GM23338 (cell line): ENCODE results near the gene RARG. TPM values are rescaled to one million over a fixed set of nuclear protein-coding genes. Genes with fewer than 3 reads are reported as not detected.

Source experiments
- ATAC-seq: fragments of 200-7000 bp; cut with Tn5 transposase; 3 replicates; pipeline ENCODE4 v1.9.1; 2020
- DNase-seq: peaks from one replicate; pipeline ENCODE4 v3.0.0-alpha.2; 2015; ENCODE audit warnings: low spot score
- H2AFZ ChIP-seq: fragments of 200-600 bp; sonication (generic); 2 replicates; pipeline ENCODE4 v1.8.0; 2016; ENCODE audit warnings: antibody characterized with exemption, mild to moderate bottlenecking, moderate library complexity
- H3F3A ChIP-seq: fragments of 200-600 bp; sonication (generic); replicated peaks from 2 replicates; pipeline ENCODE4 v1.8.0; 2017; ENCODE audit warnings: antibody characterized with exemption, mixed run types, low read depth
- H3K27ac ChIP-seq: fragments of 200-600 bp; sonication (generic); 2 replicates; pipeline ENCODE4 v1.6.1; 2016; ENCODE audit warnings: low read depth
- H3K27me3 ChIP-seq: fragments of 200-600 bp; sonication (generic); 2 replicates; pipeline ENCODE4 v1.8.0; 2016; ENCODE audit warnings: mild to moderate bottlenecking, mixed run types, moderate library complexity; ENCODE audit not compliant: insufficient read depth
- H3K36me3 ChIP-seq: fragments of 200-600 bp; sonication (generic); 2 replicates; pipeline ENCODE4 v1.8.0; 2016; ENCODE audit warnings: mild to moderate bottlenecking; ENCODE audit not compliant: insufficient read depth
- H3K4me1 ChIP-seq: fragments of 200-600 bp; sonication (generic); 2 replicates; pipeline ENCODE4 v1.8.0; 2016; ENCODE audit warnings: mild to moderate bottlenecking, moderate library complexity; ENCODE audit not compliant: insufficient read depth
- H3K4me2 ChIP-seq: fragments of 200-600 bp; sonication (generic); 2 replicates; pipeline ENCODE4 v1.7.1; 2017; ENCODE audit warnings: mixed run types
- H3K4me3 ChIP-seq: fragments of 200-600 bp; sonication (generic); 2 replicates; pipeline ENCODE4 v1.6.1; 2016; ENCODE audit warnings: mixed run types
- H3K79me2 ChIP-seq: fragments of 200-600 bp; sonication (generic); replicated peaks from 2 replicates; pipeline ENCODE4 v1.8.0; 2017; ENCODE audit warnings: mild to moderate bottlenecking; ENCODE audit not compliant: insufficient read depth
- H3K9me2 ChIP-seq: fragments of 200-600 bp; sonication (generic); 2 replicates; pipeline ENCODE4 v1.8.0; 2017; ENCODE audit not compliant: insufficient read depth
- H4K20me1 ChIP-seq: fragments of 200-600 bp; sonication (generic); replicated peaks from 2 replicates; pipeline ENCODE4 v1.8.0; 2017; ENCODE audit warnings: mild to moderate bottlenecking; ENCODE audit not compliant: insufficient read depth
- H3K27ac Mint-ChIP-seq: 2 replicates; pipeline ENCODE4 v1.8.0; 2020; ENCODE audit warnings: inconsistent platforms, mild to moderate bottlenecking, moderate library complexity, mixed read lengths
- H3K27me3 Mint-ChIP-seq: 3 replicates; pipeline ENCODE4 v1.8.0; 2022; ENCODE audit warnings: low read depth, mild to moderate bottlenecking, moderate library complexity, mixed read lengths, inconsistent platforms; ENCODE audit not compliant: insufficient read depth, poor library complexity
- H3K36me3 Mint-ChIP-seq: 3 replicates; pipeline ENCODE4 v1.8.0; 2021; ENCODE audit warnings: low read depth, mild to moderate bottlenecking, inconsistent platforms, moderate library complexity, mixed read lengths
- H3K4me1 Mint-ChIP-seq: 3 replicates; pipeline ENCODE4 v1.8.0; 2020; ENCODE audit warnings: mild to moderate bottlenecking, inconsistent platforms, mixed read lengths
- H3K4me3 Mint-ChIP-seq: 3 replicates; pipeline ENCODE4 v1.8.0; 2021; ENCODE audit warnings: moderate library complexity, mild to moderate bottlenecking, inconsistent platforms, mixed read lengths
- H3K9me3 Mint-ChIP-seq: 3 replicates; pipeline ENCODE4 v1.8.0; 2020; ENCODE audit warnings: moderate library complexity, mild to moderate bottlenecking, inconsistent platforms, mixed read lengths
- CREB1 ChIP-seq: fragments of 250-450 bp; sonication (Bioruptor Pico); IDR thresholded peaks from 2 replicates; pipeline ENCODE4 v1.5.0; 2020; ENCODE audit warnings: low read depth, mild to moderate bottlenecking, moderate library complexity
- CTCF ChIP-seq, 2 experiments: fragments of 200-600 bp in 1 of 2; sonication (generic) in 1 of 2; conservative IDR thresholded peaks; 2 replicates each; pipeline versions ENCODE4 v1.5.1 to v1.6.1; 2016 to 2017; ENCODE audit warnings: antibody characterized with exemption in 2 of 2, low read depth in 2 of 2, mild to moderate bottlenecking in 2 of 2, moderate library complexity in 1 of 2
- ETS1 ChIP-seq: IDR thresholded peaks from 2 replicates; pipeline ENCODE4 v1.6.1; 2016; ENCODE audit warnings: antibody characterized with exemption
- JUNB ChIP-seq: IDR thresholded peaks from one replicate; pipeline ENCODE4 v1.6.1; 2016; ENCODE audit warnings: antibody characterized with exemption; ENCODE audit not compliant: unreplicated experiment
- NANOG ChIP-seq: IDR thresholded peaks from 2 replicates; pipeline ENCODE4 v1.6.1; 2016; ENCODE audit warnings: antibody characterized with exemption, borderline replicate concordance
- REST ChIP-seq: IDR thresholded peaks from one replicate; pipeline ENCODE4 v1.6.1; 2018; ENCODE audit warnings: antibody characterized with exemption; ENCODE audit not compliant: unreplicated experiment
- STAT1 ChIP-seq: IDR thresholded peaks from one replicate; pipeline ENCODE4 v1.6.1; 2016; ENCODE audit warnings: antibody characterized with exemption; ENCODE audit not compliant: unreplicated experiment
- polyA plus RNA-seq: library from polyadenylated mRNA; unstranded; fragments of >200 nt; fragmentation: Nextera tagmentation; extraction: Ambion mirVana; gene quantifications from 2 replicates; pipeline ENCODE4 v1.2.1, GENCODE V29; 2016
- total RNA-seq: library from RNA; depleted of rRNA; stranded (reverse); fragments of >200 nt; shearing (Covaris generic); gene quantifications from 2 replicates; pipeline ENCODE4 v1.2.3, GENCODE V29; 2014

RARG gene
- total and polyA plus RNA-seq, 2 experiments from 2014 or later: 18.5 to 50.2 TPM

- no peak for TF ChIP-seq JUNB
- no peak for TF ChIP-seq NANOG
- no peak for TF ChIP-seq CREB1 (CRISPR knock-in tag)
- TF ChIP-seq ETS1: peak; percentile 89
- no peak for TF ChIP-seq STAT1
- TF ChIP-seq CTCF (conservative IDR thresholded peaks at IDR 0.05; ENCODE audit: low read depth in 2 of 2): no peak
Observed at GRCh38 chr12:53214687-53215455, 17.1 kb downstream of the RARG start (continued).

- Histone ChIP-seq H3F3A (peaks cover 37% of the 10 kb centered on the region), H4K20me1 (peaks cover 13% of the 10 kb centered on the region), H3K79me2 (peaks cover 28% of the 10 kb centered on the region), H3K9me2 (no peaks in the 10 kb centered on the region), H2AFZ (no peak overlapping the region), H3K36me3 (peaks cover 20% of the 10 kb centered on the region), H3K27me3 (peaks cover 4% of the 10 kb centered on the region), H3K4me2 (peak overlapping the region; percentile 91), H3K27ac (no peak overlapping the region), H3K4me3 (peak overlapping the region; percentile 40), H3K4me1 (peaks cover 50% of the 10 kb centered on the region)
- Mint-ChIP-seq H3K4me3 (peak overlapping the region; percentile 52; the same call in 2 of the 3 replicates), H3K27me3 (peaks cover 22% of the 10 kb centered on the region), H3K27ac (no peak overlapping the region), H3K9me3 (no peaks in the 10 kb centered on the region), H3K36me3 (peaks cover 62% of the 10 kb centered on the region), H3K4me1 (peaks cover 61% of the 10 kb centered on the region)
- no peak for DNase-seq
- ATAC-seq: no peak
- TF ChIP-seq STAT1 (no peak), REST (no peak), NANOG (no peak)
Observed at GRCh38 chr12:53214221-53214620, 17.8 kb downstream of the RARG start.
